Rectal smooth muscle tissue (tissue), 1 donor: ENCODE data around the gene AGTPBP1.

ENCODE experiments used
- H3K27ac ChIP-seq: one replicate; pipeline ENCODE4 v1.7.0; 2013; ENCODE audit warnings: low read depth, low read length, inconsistent platforms
- H3K27me3 ChIP-seq: one replicate; pipeline ENCODE4 v1.7.0; 2013; ENCODE audit warnings: low read length; ENCODE audit not compliant: control insufficient read depth, insufficient read depth
- H3K36me3 ChIP-seq: one replicate; pipeline ENCODE4 v1.7.0; 2013; ENCODE audit warnings: low read length; ENCODE audit not compliant: control insufficient read depth, insufficient read depth
- H3K4me1 ChIP-seq: one replicate; pipeline ENCODE4 v1.7.0; 2013; ENCODE audit warnings: low read length; ENCODE audit not compliant: control insufficient read depth, insufficient read depth
- H3K4me3 ChIP-seq: one replicate; pipeline ENCODE4 v1.7.0; 2013; ENCODE audit warnings: low read length
- H3K9ac ChIP-seq: one replicate; pipeline ENCODE4 v1.7.0; 2013; ENCODE audit warnings: low read length

The AGTPBP1 gene

DNA sequence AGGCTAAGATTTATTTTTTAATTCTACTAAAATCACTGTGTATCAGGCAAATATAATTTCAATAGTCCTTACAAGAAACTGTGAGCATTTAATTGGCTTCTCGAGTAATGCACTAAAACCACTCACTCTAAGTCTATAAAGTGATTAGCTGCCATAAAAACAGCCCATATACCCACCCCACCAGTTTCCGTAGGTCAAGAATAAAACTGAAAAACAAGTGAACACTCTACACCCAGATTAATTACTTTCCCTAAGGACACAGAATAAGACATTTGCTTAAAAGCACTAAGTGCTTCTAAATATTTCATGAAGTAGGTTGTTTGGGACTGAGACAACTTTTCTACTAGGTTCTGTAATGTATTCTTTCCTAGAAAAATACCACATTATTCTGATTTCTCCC is 194.2 kb downstream of the AGTPBP1 start:
- H3K27ac ChIP-seq = no peak overlapping the region
- H3K36me3 ChIP-seq = no peaks in the 10 kb centered on the region
- no peaks in the 10 kb centered on the region for H3K27me3 ChIP-seq
- H3K4me1 ChIP-seq = no peaks in the 10 kb centered on the region
- H3K9ac ChIP-seq = no peak overlapping the region
- no peak overlapping the region for H3K4me3 ChIP-seq

DNA sequence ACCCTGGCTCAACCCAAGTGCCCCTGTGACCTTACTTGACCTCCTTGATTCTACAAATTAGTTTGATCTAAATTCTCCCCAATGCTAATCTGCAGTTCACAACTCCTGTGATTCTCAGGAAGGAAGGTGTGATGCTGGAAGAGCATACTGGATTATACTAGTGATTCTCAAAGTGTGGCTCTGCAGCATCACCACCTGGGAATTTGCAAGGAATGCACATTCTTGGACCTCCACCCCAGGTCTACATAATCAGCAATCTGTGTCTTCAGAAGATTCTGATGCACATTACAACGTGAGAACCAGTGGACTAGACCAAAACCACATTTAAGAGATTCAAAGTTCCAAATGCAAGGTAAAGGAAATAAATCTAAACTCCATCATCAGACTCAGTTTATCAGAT is 198.6 kb downstream of the AGTPBP1 start:
- Histone ChIP-seq H3K27ac (no peak overlapping the region), H3K9ac (no peak overlapping the region), H3K27me3 (no peaks in the 10 kb centered on the region), H3K4me1 (no peaks in the 10 kb centered on the region), H3K4me3 (no peak overlapping the region), H3K36me3 (no peaks in the 10 kb centered on the region)

DNA sequence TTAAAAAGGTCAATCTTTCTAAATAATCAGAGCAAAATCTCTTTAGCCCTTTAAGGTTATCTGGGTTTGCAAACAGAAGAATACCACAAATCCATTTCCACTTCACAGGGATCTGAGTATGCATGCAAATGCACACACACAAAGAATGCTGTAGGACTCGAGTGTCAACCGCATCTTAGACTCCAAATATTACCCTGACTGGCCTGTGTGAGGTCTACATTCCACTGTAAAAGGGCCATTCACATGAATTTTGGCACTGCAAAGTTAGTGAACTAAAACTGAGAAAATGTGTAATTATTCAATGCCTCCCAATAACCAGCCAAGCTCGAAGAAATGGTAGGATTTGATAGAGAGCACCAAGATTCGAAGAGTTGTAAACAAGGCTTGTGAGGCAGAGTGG is 199.9 kb downstream of the AGTPBP1 start:
- Histone ChIP-seq H3K36me3 (no peaks in the 10 kb centered on the region), H3K4me1 (no peaks in the 10 kb centered on the region), H3K27ac (no peak overlapping the region), H3K9ac (no peak overlapping the region), H3K27me3 (no peaks in the 10 kb centered on the region), H3K4me3 (no peak overlapping the region)

DNA sequence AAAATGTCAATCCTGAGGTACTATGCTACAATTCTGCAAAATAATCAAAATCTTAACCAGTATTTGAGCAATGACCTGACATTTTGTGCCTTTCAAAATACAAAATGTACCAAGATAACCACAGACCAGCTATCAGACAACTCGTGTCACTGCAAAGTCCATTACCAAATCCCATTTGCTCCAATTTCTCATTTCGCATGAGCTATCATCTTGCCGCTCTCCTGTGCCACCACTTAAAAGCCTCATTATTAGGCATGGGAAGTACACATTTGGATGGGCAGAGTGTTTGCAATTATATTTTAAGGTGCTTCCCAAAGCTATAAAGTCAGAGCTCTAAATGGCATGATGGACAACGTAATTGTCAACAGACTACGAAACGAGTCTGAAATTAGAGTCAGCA is 205.2 kb downstream of the AGTPBP1 start:
- Histone ChIP-seq H3K4me1 (no peaks in the 10 kb centered on the region), H3K4me3 (no peak overlapping the region), H3K27ac (no peak overlapping the region)

DNA sequence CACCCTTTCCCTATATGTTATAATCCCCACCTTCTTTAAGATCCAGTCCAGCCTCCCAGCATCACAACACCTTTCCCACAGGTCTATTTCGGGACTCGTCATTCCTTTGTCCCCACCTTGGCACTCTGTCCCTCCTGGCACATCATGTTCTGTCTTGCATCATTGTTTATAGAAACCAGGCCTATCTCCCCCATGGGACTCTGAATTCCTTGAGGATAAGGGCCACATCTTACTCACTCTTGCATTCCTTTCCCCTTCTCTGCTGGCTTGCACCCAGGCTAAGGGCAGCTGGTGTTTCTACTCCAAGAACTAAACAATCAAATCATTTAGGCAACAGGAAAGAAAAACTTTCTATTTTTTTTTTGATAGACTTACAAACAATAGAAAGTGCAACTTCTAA is 205.7 kb downstream of the AGTPBP1 start:
- Histone ChIP-seq H3K27me3 (no peaks in the 10 kb centered on the region), H3K36me3 (no peaks in the 10 kb centered on the region), H3K4me3 (no peak overlapping the region), H3K9ac (no peak overlapping the region), H3K27ac (no peak overlapping the region), H3K4me1 (no peaks in the 10 kb centered on the region)

More for the DNA sequence above, 205.2 kb downstream of the AGTPBP1 start:
- H3K9ac ChIP-seq = no peak overlapping the region
- H3K36me3 ChIP-seq = no peaks in the 10 kb centered on the region
- H3K27me3 ChIP-seq = no peaks in the 10 kb centered on the region

DNA sequence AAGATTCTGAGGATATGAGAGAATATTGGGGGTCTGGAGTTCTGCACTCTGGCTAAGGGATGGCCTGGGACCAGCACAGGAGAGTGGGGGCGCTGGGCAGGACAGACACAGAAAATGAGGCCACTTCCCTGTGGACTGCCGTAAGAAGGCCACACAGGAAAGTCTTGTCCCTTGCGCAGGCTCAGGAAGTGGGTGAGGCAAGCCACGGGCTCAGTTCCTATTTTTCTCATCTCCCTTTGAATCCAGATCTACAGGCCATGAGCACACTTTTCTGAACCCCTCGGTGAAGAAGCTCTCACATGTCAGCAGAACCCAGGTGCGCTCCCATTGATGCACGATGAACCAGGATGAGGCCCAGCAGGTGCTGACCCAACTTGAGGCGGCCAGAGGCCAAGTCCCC is 207.4 kb downstream of the AGTPBP1 start:
- H3K4me1 ChIP-seq = no peaks in the 10 kb centered on the region
- H3K27me3 ChIP-seq = no peaks in the 10 kb centered on the region
- no peak overlapping the region for H3K9ac ChIP-seq
- H3K36me3 ChIP-seq = no peaks in the 10 kb centered on the region
- no peak overlapping the region for H3K4me3 ChIP-seq
- no peak overlapping the region for H3K27ac ChIP-seq

DNA sequence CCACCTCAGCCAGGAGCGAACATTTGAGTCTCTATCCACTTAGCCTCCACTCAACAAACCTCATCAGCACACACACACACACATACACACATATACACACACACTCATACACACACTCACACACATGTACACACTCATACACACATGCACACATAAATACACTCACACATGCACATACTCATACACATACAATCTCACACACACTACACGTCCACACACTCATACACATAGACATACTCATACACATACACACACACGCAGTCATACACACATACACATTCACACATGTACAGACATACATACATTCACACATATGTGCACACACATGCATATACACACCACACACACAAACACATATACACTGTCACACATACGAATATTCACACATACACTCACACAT is 208.2 kb downstream of the AGTPBP1 start:
- H3K36me3 ChIP-seq = no peaks in the 10 kb centered on the region
- no peak overlapping the region for H3K4me3 ChIP-seq
- no peaks in the 10 kb centered on the region for H3K4me1 ChIP-seq
- no peak overlapping the region for H3K9ac ChIP-seq
- no peaks in the 10 kb centered on the region for H3K27me3 ChIP-seq
- H3K27ac ChIP-seq = no peak overlapping the region

DNA sequence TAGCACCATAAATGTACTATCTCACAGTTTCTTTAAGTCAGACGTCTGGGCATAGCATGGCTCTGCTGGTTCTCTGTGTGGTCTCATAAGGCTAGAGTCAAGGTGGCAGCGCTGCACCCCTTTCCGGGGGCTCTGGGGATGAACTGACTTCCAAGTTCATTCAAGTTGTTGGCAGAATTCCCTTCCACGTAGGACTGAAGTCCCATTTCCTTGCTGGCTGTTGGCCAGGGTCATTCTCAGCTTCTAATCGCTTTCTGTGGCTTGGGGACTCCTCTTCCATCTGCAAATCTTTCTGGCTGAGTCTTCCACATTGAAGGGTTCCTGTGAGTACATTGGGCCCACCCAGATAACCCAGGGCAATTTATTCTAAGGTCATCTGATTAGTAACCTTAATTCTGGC is 211.0 kb downstream of the AGTPBP1 start:
- no peak overlapping the region for H3K9ac ChIP-seq
- no peaks in the 10 kb centered on the region for H3K4me1 ChIP-seq
- H3K27ac ChIP-seq = no peak overlapping the region
- H3K4me3 ChIP-seq = no peak overlapping the region
- H3K27me3 ChIP-seq = no peaks in the 10 kb centered on the region
- H3K36me3 ChIP-seq = no peaks in the 10 kb centered on the region

GRCh38 chr9:85528607-85529006 is 213.1 kb downstream of the AGTPBP1 start:
- Histone ChIP-seq H3K36me3 (no peaks in the 10 kb centered on the region), H3K9ac (no peak overlapping the region), H3K27me3 (no peaks in the 10 kb centered on the region), H3K27ac (no peak overlapping the region), H3K4me3 (no peak overlapping the region), H3K4me1 (no peaks in the 10 kb centered on the region)

- Histone ChIP-seq H3K27ac (no peak overlapping the region), H3K36me3 (no peaks in the 10 kb centered on the region), H3K4me1 (no peaks in the 10 kb centered on the region), H3K4me3 (no peak overlapping the region), H3K9ac (no peak overlapping the region), H3K27me3 (no peaks in the 10 kb centered on the region)
These were observed 213.6 kb downstream of the AGTPBP1 start for GRCh38 chr9:85528142-85528541.

- no peaks in the 10 kb centered on the region for H3K4me1 ChIP-seq
- no peaks in the 10 kb centered on the region for H3K36me3 ChIP-seq
- no peak overlapping the region for H3K4me3 ChIP-seq
- H3K27me3 ChIP-seq = no peaks in the 10 kb centered on the region
- no peak overlapping the region for H3K27ac ChIP-seq
- H3K9ac ChIP-seq = no peak overlapping the region
These were observed 214.3 kb downstream of the AGTPBP1 start for GRCh38 chr9:85527331-85528020.

GRCh38 chr9:85524531-85524930 is 217.2 kb downstream of the AGTPBP1 start:
- H3K4me3 ChIP-seq = no peak overlapping the region
- no peaks in the 10 kb centered on the region for H3K27me3 ChIP-seq
- no peaks in the 10 kb centered on the region for H3K36me3 ChIP-seq
- no peak overlapping the region for H3K27ac ChIP-seq
- H3K9ac ChIP-seq = no peak overlapping the region
- H3K4me1 ChIP-seq = no peaks in the 10 kb centered on the region

- H3K36me3 ChIP-seq = no peaks in the 10 kb centered on the region
- H3K4me1 ChIP-seq = no peaks in the 10 kb centered on the region
- H3K27ac ChIP-seq = no peak overlapping the region
- no peak overlapping the region for H3K9ac ChIP-seq
- no peaks in the 10 kb centered on the region for H3K27me3 ChIP-seq
- no peak overlapping the region for H3K4me3 ChIP-seq
These were observed 218.6 kb downstream of the AGTPBP1 start for GRCh38 chr9:85523202-85523601.
